GM12875 (cell line): ENCODE data around the gene SLC22A23.

Source experiments
- H3K4me3 ChIP-seq: one replicate; pipeline ENCODE4 v1.5.1; 2011; ENCODE audit warnings: low read depth, low read length, control low read depth
- TF ChIP-seq, protein P1 (sequence below): IDR thresholded peaks from 2 replicates; pipeline ENCODE4 v1.5.1; 2011; ENCODE audit warnings: low read depth, mild to moderate bottlenecking, control low read depth, inconsistent platforms, low read length, moderate library complexity, borderline replicate concordance; ENCODE audit not compliant: insufficient read depth

The SLC22A23 gene

DNA sequence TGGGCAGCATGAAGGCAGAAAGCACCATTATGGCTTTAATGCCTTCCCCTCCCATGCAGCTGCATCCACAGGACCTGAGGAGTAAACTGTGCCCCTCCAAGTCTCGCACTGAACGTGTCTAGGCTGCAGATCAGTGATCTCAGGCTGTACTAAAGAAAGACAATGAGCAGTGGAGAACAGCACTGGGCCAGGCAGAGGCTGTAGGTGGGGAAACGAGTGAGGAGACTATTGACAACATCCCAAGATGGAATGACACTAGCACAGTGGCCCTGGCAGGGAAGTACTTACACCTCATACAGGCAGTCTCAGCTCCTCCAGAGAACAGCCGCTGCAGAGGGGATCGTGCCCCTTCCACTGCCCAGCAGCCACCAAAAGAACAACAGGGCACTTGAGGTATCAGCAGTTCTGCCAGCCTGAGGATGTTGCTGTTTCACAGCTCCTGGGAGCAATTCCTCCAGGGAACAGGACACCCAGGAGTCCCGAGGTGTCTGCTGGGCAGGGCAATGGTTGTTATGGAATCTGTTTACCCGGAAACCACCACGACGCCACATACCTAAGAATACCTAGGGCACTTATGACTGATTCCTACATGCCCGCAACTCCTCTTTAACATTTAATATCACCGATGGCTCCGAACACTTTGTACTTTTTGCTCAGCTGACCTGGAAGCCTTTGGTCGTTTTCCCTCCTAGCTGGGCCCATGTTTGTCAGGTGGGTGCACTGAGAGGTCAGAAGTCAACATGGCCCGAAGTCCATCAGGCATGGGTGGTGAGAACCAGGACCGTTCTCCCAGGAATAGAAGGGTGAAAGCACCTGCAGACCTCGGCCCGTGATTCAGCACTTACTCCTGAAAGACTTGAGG, 79.1 kb downstream of the SLC22A23 start:
- H3K4me3 ChIP-seq: no peak overlapping the region
- TF ChIP-seq, protein P1, sequence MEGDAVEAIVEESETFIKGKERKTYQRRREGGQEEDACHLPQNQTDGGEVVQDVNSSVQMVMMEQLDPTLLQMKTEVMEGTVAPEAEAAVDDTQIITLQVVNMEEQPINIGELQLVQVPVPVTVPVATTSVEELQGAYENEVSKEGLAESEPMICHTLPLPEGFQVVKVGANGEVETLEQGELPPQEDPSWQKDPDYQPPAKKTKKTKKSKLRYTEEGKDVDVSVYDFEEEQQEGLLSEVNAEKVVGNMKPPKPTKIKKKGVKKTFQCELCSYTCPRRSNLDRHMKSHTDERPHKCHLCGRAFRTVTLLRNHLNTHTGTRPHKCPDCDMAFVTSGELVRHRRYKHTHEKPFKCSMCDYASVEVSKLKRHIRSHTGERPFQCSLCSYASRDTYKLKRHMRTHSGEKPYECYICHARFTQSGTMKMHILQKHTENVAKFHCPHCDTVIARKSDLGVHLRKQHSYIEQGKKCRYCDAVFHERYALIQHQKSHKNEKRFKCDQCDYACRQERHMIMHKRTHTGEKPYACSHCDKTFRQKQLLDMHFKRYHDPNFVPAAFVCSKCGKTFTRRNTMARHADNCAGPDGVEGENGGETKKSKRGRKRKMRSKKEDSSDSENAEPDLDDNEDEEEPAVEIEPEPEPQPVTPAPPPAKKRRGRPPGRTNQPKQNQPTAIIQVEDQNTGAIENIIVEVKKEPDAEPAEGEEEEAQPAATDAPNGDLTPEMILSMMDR: no peak

- no peak overlapping the region for H3K4me3 ChIP-seq
- TF ChIP-seq, protein P1: no peak
Observed at GRCh38 chr6:3376893-3377535, 79.8 kb downstream of the SLC22A23 start.

- TF ChIP-seq, protein P1: no peak
- H3K4me3 ChIP-seq: no peak overlapping the region
Observed at GRCh38 chr6:3376064-3376463, 80.8 kb downstream of the SLC22A23 start.

- TF ChIP-seq, protein P1: no peak
Observed at GRCh38 chr6:3373597-3374203, 83.2 kb downstream of the SLC22A23 start.

GRCh38 chr6:3372912-3373554, 83.8 kb downstream of the SLC22A23 start:
- TF ChIP-seq, protein P1: no peak
- no peak overlapping the region for H3K4me3 ChIP-seq

More at GRCh38 chr6:3373597-3374203, 83.2 kb downstream of the SLC22A23 start:
- H3K4me3 ChIP-seq: no peak overlapping the region

GRCh38 chr6:3372184-3372846, 84.5 kb downstream of the SLC22A23 start:
- no peak overlapping the region for H3K4me3 ChIP-seq
- TF ChIP-seq, protein P1: no peak
